PC-9 (cell line): ENCODE results near the gene SCNN1G. TPM values are rescaled to one million over a fixed set of nuclear protein-coding genes. Genes with fewer than 3 reads are reported as not detected.

Experiments
- BruUV-seq: library from RNA; stranded (reverse); fragments of 400-500 nt; replicated peaks from 2 replicates; lab custom pipeline; 2021; lab: Mats Ljungman, UMichigan
- CTCF ChIA-PET: fragments of 300-600 bp; sonication (Branson Sonifier 250); formaldehyde crosslinking; loops from one replicate; lab custom pipeline; 2022; ENCODE audit warnings: antibody characterized with exemption; lab: Charles Lee
- POLR2A ChIA-PET: fragments of 300-600 bp; sonication (Branson Sonifier 250); formaldehyde crosslinking; loops from one replicate; lab custom pipeline; 2022; ENCODE audit warnings: antibody characterized with exemption; ENCODE audit not compliant: unreplicated experiment; lab: Charles Lee
- DNase-seq, 2 experiments: peaks; one replicate each; pipeline versions ENCODE4 v3.0.0 to v3.0.0-alpha.2; 2015 to 2022; ENCODE audit warnings: mixed read lengths in 1 of 2
- H2AFZ ChIP-seq: fragments of 200-600 bp; sonication (generic); 2 replicates; pipeline ENCODE4 v1.8.1; 2017; ENCODE audit warnings: antibody characterized with exemption
- H3F3A ChIP-seq: fragments of 200-600 bp; sonication (generic); 2 replicates; pipeline ENCODE4 v1.8.1; 2017; ENCODE audit warnings: antibody characterized with exemption, mild to moderate bottlenecking, low read depth; ENCODE audit not compliant: insufficient read depth
- H3K27ac ChIP-seq: fragments of 200-600 bp; sonication (generic); 2 replicates; pipeline ENCODE4 v1.6.1; 2016; ENCODE audit warnings: mixed run types
- H3K27me3 ChIP-seq: fragments of 200-600 bp; sonication (generic); 2 replicates; pipeline ENCODE4 v1.6.1; 2016; ENCODE audit warnings: low read depth, mixed run types; ENCODE audit not compliant: insufficient read depth
- H3K36me3 ChIP-seq: fragments of 200-600 bp; sonication (generic); 2 replicates; pipeline ENCODE4 v1.6.1; 2016; ENCODE audit warnings: low read depth, mixed run types
- H3K4me1 ChIP-seq: fragments of 200-600 bp; sonication (generic); replicated peaks from 2 replicates; pipeline ENCODE4 v1.6.1; 2016; ENCODE audit warnings: mixed run types; ENCODE audit not compliant: insufficient read depth
- H3K4me2 ChIP-seq: fragments of 200-600 bp; sonication (generic); 2 replicates; pipeline ENCODE4 v1.6.1; 2017; ENCODE audit warnings: mixed run types
- H3K4me3 ChIP-seq: fragments of 200-600 bp; sonication (generic); 2 replicates; pipeline ENCODE4 v1.6.1; 2016; ENCODE audit warnings: mixed run types
- H3K79me2 ChIP-seq: fragments of 200-600 bp; sonication (generic); 2 replicates; pipeline ENCODE4 v1.6.1; 2017; ENCODE audit warnings: low read depth, mixed run types
- H3K9me2 ChIP-seq: fragments of 200-600 bp; sonication (generic); 2 replicates; pipeline ENCODE4 v1.8.1; 2017; ENCODE audit warnings: mild to moderate bottlenecking; ENCODE audit not compliant: insufficient read depth
- H3K9me3 ChIP-seq: fragments of 200-600 bp; sonication (generic); 2 replicates; pipeline ENCODE4 v1.8.1; 2016; ENCODE audit warnings: low read depth; ENCODE audit not compliant: insufficient read depth
- H4K20me1 ChIP-seq: fragments of 200-600 bp; sonication (generic); 2 replicates; pipeline ENCODE4 v1.8.1; 2017; ENCODE audit not compliant: insufficient read depth
- EZH2 ChIP-seq: fragments of 200-600 bp; sonication (generic); IDR thresholded peaks from 2 replicates; pipeline ENCODE4 v1.8.0; 2017; ENCODE audit warnings: antibody characterized with exemption, low read depth
- intact Hi-C: fragments of 100-400 bp; cut with micrococcal nuclease; formaldehyde crosslinking; loops from one replicate; pipeline ENCODE4 v1.10.0; 2022; ENCODE audit not compliant: unreplicated experiment
- total RNA-seq: library from RNA; stranded (reverse); gene quantifications from 2 replicates; pipeline ENCODE4 v1.2.3, GENCODE V29; 2021
- TF ChIP-seq, protein P1 (sequence below): fragments of 200-600 bp; sonication (generic); conservative IDR thresholded peaks from 2 replicates; pipeline ENCODE4 v1.6.1; 2017; ENCODE audit warnings: mixed run types, antibody characterized with exemption, mild to moderate bottlenecking, moderate library complexity

Gene SCNN1G
- total RNA-seq, 1 experiment from 2014 or later: not detected

- intact Hi-C loops: no loop called here
- H3K36me3 ChIP-seq: no peaks in the 10 kb centered on the region
- DNase-seq: no peak
- no peaks in the 10 kb centered on the region for H4K20me1 ChIP-seq
- no peaks in the 10 kb centered on the region for H3K4me1 ChIP-seq
- ChIA-PET POLR2A (no interaction called here), CTCF (no interaction called here)
- no peak overlapping the region for H3K4me2 ChIP-seq
- no TSS peak for BruUV-seq
- no peaks in the 10 kb centered on the region; the same call in 1 of the 2 replicates for H3K27me3 ChIP-seq
- no peaks in the 10 kb centered on the region for H3K9me3 ChIP-seq
- TF ChIP-seq EZH2: no peak
- TF ChIP-seq, protein P1, sequence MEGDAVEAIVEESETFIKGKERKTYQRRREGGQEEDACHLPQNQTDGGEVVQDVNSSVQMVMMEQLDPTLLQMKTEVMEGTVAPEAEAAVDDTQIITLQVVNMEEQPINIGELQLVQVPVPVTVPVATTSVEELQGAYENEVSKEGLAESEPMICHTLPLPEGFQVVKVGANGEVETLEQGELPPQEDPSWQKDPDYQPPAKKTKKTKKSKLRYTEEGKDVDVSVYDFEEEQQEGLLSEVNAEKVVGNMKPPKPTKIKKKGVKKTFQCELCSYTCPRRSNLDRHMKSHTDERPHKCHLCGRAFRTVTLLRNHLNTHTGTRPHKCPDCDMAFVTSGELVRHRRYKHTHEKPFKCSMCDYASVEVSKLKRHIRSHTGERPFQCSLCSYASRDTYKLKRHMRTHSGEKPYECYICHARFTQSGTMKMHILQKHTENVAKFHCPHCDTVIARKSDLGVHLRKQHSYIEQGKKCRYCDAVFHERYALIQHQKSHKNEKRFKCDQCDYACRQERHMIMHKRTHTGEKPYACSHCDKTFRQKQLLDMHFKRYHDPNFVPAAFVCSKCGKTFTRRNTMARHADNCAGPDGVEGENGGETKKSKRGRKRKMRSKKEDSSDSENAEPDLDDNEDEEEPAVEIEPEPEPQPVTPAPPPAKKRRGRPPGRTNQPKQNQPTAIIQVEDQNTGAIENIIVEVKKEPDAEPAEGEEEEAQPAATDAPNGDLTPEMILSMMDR: no peak
- no peak overlapping the region for H2AFZ ChIP-seq
- no peak overlapping the region for H3K27ac ChIP-seq
- no peaks in the 10 kb centered on the region for H3F3A ChIP-seq
- H3K4me3 ChIP-seq: no peak overlapping the region
- H3K79me2 ChIP-seq: no peaks in the 10 kb centered on the region
- no peaks in the 10 kb centered on the region for H3K9me2 ChIP-seq
These were observed 24.4 kb upstream of the SCNN1G start for GRCh38 chr16:23158114-23158513.

DNA sequence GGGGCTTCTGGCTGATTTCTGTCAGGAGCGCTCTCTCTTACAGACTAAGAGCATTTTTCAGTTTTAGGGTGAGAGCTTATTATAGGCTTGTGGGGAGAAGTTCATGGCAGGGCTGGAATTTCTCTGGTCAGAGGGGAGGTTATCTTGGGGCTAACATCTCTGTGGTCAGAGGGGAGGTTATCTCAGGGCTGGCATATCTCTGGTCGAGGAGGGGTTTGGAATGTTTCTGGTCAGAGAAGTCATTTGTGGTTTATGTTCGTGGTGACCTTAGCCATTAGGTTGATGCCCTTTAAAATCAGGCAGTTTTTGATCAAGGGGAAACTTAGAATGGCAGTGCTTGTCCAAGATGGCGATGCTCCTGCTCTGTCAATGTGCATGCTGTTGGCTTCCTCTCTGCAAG, 22.5 kb upstream of the SCNN1G start:
- Histone ChIP-seq H3K4me3 (no peak overlapping the region), H3K9me2 (no peaks in the 10 kb centered on the region), H3K4me1 (no peaks in the 10 kb centered on the region), H3K4me2 (no peak overlapping the region), H3K79me2 (no peaks in the 10 kb centered on the region), H3F3A (no peaks in the 10 kb centered on the region), H4K20me1 (no peaks in the 10 kb centered on the region), H3K27me3 (0 out of 2 replicates have a peak, but pooled peaks cover 5% of the 10 kb centered on the region), H3K27ac (no peak overlapping the region), H2AFZ (no peak overlapping the region), H3K36me3 (no peaks in the 10 kb centered on the region), H3K9me3 (no peaks in the 10 kb centered on the region)
- BruUV-seq: no TSS peak
- DNase-seq: no peak
- TF ChIP-seq, protein P1: no peak
- TF ChIP-seq EZH2: no peak
- intact Hi-C loops: no loop called here
- ChIA-PET POLR2A (no interaction called here), CTCF (no interaction called here)

DNA sequence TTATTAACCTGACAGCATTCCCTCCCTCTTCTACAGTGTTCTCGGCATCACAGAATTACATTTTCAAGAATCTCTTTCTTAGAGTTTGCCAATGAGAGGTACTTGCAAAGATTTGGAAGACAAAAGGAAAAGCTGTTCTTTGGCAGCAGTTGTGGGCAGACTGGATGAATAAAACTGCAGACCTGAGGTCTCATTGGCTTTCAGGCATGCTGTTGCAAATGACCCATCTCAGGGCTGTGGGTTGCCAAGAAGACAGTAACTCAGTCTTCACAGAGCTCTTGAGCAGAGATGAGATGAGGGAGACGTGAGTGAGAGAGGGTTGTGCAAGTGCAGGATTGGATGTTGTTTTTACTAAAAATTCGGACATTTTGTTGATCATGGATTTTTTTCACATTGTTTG, 22.0 kb upstream of the SCNN1G start:
- CTCF ChIA-PET: no interaction called here
- no peaks in the 10 kb centered on the region for H3K79me2 ChIP-seq
- no peak overlapping the region for H3K4me2 ChIP-seq
- no peaks in the 10 kb centered on the region for H3K36me3 ChIP-seq
- no peak overlapping the region for H3K4me3 ChIP-seq
- TF ChIP-seq EZH2: no peak
- TF ChIP-seq, protein P1: no peak
- intact Hi-C loops: no loop called here
- H3K9me3 ChIP-seq: no peaks in the 10 kb centered on the region; the same call in 1 of the 2 replicates
- no TSS peak for BruUV-seq
- no peaks in the 10 kb centered on the region for H3F3A ChIP-seq
- POLR2A ChIA-PET: no interaction called here
- H3K27me3 ChIP-seq: 0 out of 2 replicates have a peak, but pooled peaks cover 5% of the 10 kb centered on the region
- no peak overlapping the region for H3K27ac ChIP-seq
- no peaks in the 10 kb centered on the region for H3K4me1 ChIP-seq
- no peak for DNase-seq
- no peak overlapping the region for H2AFZ ChIP-seq
- no peaks in the 10 kb centered on the region for H4K20me1 ChIP-seq
- no peaks in the 10 kb centered on the region for H3K9me2 ChIP-seq
